Right lobe of liver (tissue), 4 donors: ENCODE results near the gene PDGFD.

Source experiments
- CTCF ChIP-seq, 4 donors: fragments of 200-600 bp in 3 of 4; fragments of 450-650 bp in 1 of 4; IDR thresholded peaks; one replicate each; pipeline versions ENCODE4 v1.5.1 to v1.8.0; 2016 to 2022; ENCODE audit warnings: antibody characterized with exemption in 4 of 4, mild to moderate bottlenecking in 2 of 4
- POLR2A ChIP-seq: fragments of 450-650 bp; IDR thresholded peaks from one replicate; pipeline ENCODE4 v1.6.1; 2017; ENCODE audit warnings: antibody characterized with exemption, mild to moderate bottlenecking
- donor health status: DM: no; HTN: no; CAD: no.
- donor health status: DM: no; HTN: no; CAD: no.
- donor health status: DM: no; HTN: yes; CAD: no.

- TF ChIP-seq CTCF (IDR thresholded peaks at IDR 0.05) = no peak
- TF ChIP-seq POLR2A = no peak
Measured at GRCh38 chr11:104145062-104145461, 18.9 kb downstream of the PDGFD start.
